WTC11 (cell line): Measurements from ENCODE around the gene ITGB4. TPM values are rescaled to one million over a fixed set of nuclear protein-coding genes. Genes with fewer than 3 reads are reported as not detected.

ENCODE experiments used
- ATAC-seq: fragments of 200-7000 bp; cut with Tn5 transposase; 2 replicates; pipeline ENCODE4 v1.10.0; 2021; ENCODE audit warnings: mild to moderate bottlenecking, moderate library complexity
- CTCF ChIA-PET: fragments of 300-600 bp; sonication (Branson Sonifier 250); formaldehyde crosslinking; loops from one replicate; lab custom pipeline; 2021; ENCODE audit warnings: antibody characterized with exemption; lab: Charles Lee
- POLR2A ChIA-PET: fragments of 350-600 bp; sonication (Branson Sonifier 250); formaldehyde crosslinking; loops from one replicate; lab custom pipeline; 2021; ENCODE audit warnings: antibody characterized with exemption; lab: Charles Lee
- DNase-seq: peaks from one replicate; pipeline ENCODE4 v3.0.0; 2021; ENCODE audit warnings: low spot score
- H3K27ac Mint-ChIP-seq: 2 replicates; pipeline ENCODE4 v1.8.0; 2021; ENCODE audit warnings: mixed read lengths
- H3K27me3 Mint-ChIP-seq: 2 replicates; pipeline ENCODE4 v1.8.0; 2021; ENCODE audit warnings: low read depth, mild to moderate bottlenecking, moderate library complexity, mixed read lengths
- H3K36me3 Mint-ChIP-seq: 2 replicates; pipeline ENCODE4 v1.8.0; 2021; ENCODE audit warnings: mixed read lengths
- H3K4me1 Mint-ChIP-seq: 2 replicates; pipeline ENCODE4 v1.8.0; 2022; ENCODE audit warnings: mixed read lengths
- H3K4me3 Mint-ChIP-seq: 2 replicates; pipeline ENCODE4 v1.8.0; 2021; ENCODE audit warnings: mild to moderate bottlenecking, moderate library complexity, mixed read lengths
- H3K9me3 Mint-ChIP-seq: 2 replicates; pipeline ENCODE4 v1.8.0; 2021; ENCODE audit warnings: mixed read lengths
- ATF2 ChIP-seq: sonication (generic); formaldehyde crosslinking; IDR thresholded peaks from 2 replicates; pipeline ENCODE4 v1.8.1; 2022; ENCODE audit warnings: low read depth, missing genetic modification reagents, borderline replicate concordance
- FOXP1 ChIP-seq: sonication (generic); formaldehyde crosslinking; IDR thresholded peaks from 2 replicates; pipeline ENCODE4 v1.8.0; 2022; ENCODE audit warnings: missing genetic modification reagents, mild to moderate bottlenecking, moderate library complexity, borderline replicate concordance
- GRHL2 ChIP-seq: fragments of 250-450 bp; sonication (Bioruptor Pico); IDR thresholded peaks from 2 replicates; pipeline ENCODE4 v1.8.0; 2022; ENCODE audit warnings: mild to moderate bottlenecking, moderate library complexity; ENCODE audit not compliant: insufficient replicate concordance, severe bottlenecking
- JAZF1 ChIP-seq: fragments of 250-450 bp; sonication (Bioruptor Pico); IDR thresholded peaks from 2 replicates; pipeline ENCODE4 v1.9.0; 2021; ENCODE audit warnings: moderate library complexity, mild to moderate bottlenecking, inconsistent platforms
- MXD4 ChIP-seq: fragments of 250-450 bp; sonication (Bioruptor Pico); IDR thresholded peaks from 2 replicates; pipeline ENCODE4 v1.8.0; 2021; ENCODE audit warnings: mild to moderate bottlenecking, moderate library complexity, borderline replicate concordance
- NFATC4 ChIP-seq: fragments of 250-450 bp; sonication (Bioruptor Pico); IDR thresholded peaks from 2 replicates; pipeline ENCODE4 v1.9.0; 2021; ENCODE audit warnings: mild to moderate bottlenecking
- NFE2L1 ChIP-seq: sonication (generic); formaldehyde crosslinking; IDR thresholded peaks from 2 replicates; pipeline ENCODE4 v1.8.1; 2023; ENCODE audit warnings: missing genetic modification reagents
- NR1H2 ChIP-seq: sonication (generic); formaldehyde crosslinking; IDR thresholded peaks from 2 replicates; pipeline ENCODE4 v1.9.0; 2021; ENCODE audit warnings: mild to moderate bottlenecking, moderate library complexity, missing genetic modification reagents
- PRRX2 ChIP-seq: fragments of 250-450 bp; sonication (Bioruptor Pico); IDR thresholded peaks from 2 replicates; pipeline ENCODE4 v1.8.0; 2021; ENCODE audit warnings: mild to moderate bottlenecking
- STAT6 ChIP-seq: sonication (generic); formaldehyde crosslinking; conservative IDR thresholded peaks from 2 replicates; pipeline ENCODE4 v1.8.1; 2023; ENCODE audit warnings: mild to moderate bottlenecking, low read depth, missing genetic modification reagents, moderate library complexity
- total RNA-seq: library from RNA; stranded (reverse); gene quantifications from 3 replicates; pipeline ENCODE4 v1.2.3, GENCODE V29; 2021
- TF ChIP-seq, protein P1 (sequence below): sonication (generic); formaldehyde crosslinking; IDR thresholded peaks from 2 replicates; pipeline ENCODE4 v1.8.0; 2023; ENCODE audit warnings: missing genetic modification reagents, mild to moderate bottlenecking, borderline replicate concordance
- TF ChIP-seq, protein P2 (sequence below): sonication (generic); formaldehyde crosslinking; IDR thresholded peaks from 2 replicates; pipeline ENCODE4 v1.8.1; 2022; ENCODE audit warnings: mild to moderate bottlenecking, missing genetic modification reagents, moderate library complexity, borderline replicate concordance
- TF ChIP-seq, protein P3 (sequence below): sonication (generic); formaldehyde crosslinking; IDR thresholded peaks from 2 replicates; pipeline ENCODE4 v1.8.1; 2023; ENCODE audit warnings: mild to moderate bottlenecking, missing genetic modification reagents
- TF ChIP-seq, protein P4 (sequence below): sonication (generic); formaldehyde crosslinking; conservative IDR thresholded peaks from 2 replicates; pipeline ENCODE4 v1.8.1; 2022; ENCODE audit warnings: mild to moderate bottlenecking, missing genetic modification reagents

ITGB4 gene
- total RNA-seq, 1 experiment from 2014 or later: 9.5 TPM

DNA sequence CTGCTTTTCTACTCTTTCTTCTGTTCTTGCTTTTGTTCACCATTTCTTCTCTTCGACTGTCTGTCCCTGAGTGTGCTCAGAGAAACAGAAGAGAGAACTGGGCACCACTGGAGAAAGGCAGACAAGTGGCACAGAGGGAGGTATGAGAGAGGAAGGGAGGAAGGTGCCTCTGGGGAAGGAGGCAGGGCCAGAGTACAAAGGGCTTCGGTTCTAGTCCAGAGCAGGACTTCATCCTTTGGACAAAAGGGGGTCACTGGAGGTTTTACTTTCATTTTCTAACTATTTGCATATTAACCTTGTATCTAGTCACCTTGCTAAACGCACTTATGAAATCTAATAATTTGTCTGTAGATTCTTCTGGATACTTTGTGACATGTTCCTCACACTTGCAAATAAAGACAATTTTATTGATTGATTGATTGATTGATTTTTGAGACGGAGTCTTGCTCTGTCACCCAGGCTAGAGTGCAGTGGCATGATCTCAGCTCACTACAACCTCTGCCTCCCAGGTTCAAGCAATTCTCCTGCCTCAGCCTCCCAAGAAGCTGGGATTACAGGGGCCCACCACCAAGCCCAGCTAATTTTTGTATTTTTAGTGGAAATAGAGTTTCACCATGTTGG, 13.5 kb downstream of the ITGB4 start:
- CTCF ChIA-PET: interaction anchor here (0.9 to 13.2 kb wide), 3 partner anchors 14 to 133 kb away, joined by 3 to 105 read pairs (median 3); partner anchors contain the start of gene ITGB4

More for the DNA sequence above, 13.5 kb downstream of the ITGB4 start:
- H3K9me3 Mint-ChIP-seq: no peaks in the 10 kb centered on the region
- no peaks in the 10 kb centered on the region for H3K4me1 Mint-ChIP-seq
- POLR2A ChIA-PET: no interaction called here
- H3K27me3 Mint-ChIP-seq: no peaks in the 10 kb centered on the region
- H3K36me3 Mint-ChIP-seq: no peaks in the 10 kb centered on the region
- H3K27ac Mint-ChIP-seq: no peak overlapping the region; the same call in 1 of the 2 replicates
- no peak for TF ChIP-seq GRHL2
- TF ChIP-seq, protein P1, sequence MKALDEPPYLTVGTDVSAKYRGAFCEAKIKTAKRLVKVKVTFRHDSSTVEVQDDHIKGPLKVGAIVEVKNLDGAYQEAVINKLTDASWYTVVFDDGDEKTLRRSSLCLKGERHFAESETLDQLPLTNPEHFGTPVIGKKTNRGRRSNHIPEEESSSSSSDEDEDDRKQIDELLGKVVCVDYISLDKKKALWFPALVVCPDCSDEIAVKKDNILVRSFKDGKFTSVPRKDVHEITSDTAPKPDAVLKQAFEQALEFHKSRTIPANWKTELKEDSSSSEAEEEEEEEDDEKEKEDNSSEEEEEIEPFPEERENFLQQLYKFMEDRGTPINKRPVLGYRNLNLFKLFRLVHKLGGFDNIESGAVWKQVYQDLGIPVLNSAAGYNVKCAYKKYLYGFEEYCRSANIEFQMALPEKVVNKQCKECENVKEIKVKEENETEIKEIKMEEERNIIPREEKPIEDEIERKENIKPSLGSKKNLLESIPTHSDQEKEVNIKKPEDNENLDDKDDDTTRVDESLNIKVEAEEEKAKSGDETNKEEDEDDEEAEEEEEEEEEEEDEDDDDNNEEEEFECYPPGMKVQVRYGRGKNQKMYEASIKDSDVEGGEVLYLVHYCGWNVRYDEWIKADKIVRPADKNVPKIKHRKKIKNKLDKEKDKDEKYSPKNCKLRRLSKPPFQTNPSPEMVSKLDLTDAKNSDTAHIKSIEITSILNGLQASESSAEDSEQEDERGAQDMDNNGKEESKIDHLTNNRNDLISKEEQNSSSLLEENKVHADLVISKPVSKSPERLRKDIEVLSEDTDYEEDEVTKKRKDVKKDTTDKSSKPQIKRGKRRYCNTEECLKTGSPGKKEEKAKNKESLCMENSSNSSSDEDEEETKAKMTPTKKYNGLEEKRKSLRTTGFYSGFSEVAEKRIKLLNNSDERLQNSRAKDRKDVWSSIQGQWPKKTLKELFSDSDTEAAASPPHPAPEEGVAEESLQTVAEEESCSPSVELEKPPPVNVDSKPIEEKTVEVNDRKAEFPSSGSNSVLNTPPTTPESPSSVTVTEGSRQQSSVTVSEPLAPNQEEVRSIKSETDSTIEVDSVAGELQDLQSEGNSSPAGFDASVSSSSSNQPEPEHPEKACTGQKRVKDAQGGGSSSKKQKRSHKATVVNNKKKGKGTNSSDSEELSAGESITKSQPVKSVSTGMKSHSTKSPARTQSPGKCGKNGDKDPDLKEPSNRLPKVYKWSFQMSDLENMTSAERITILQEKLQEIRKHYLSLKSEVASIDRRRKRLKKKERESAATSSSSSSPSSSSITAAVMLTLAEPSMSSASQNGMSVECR (CRISPR knock-in tag): no peak
- TF ChIP-seq NFE2L1: no peak
- TF ChIP-seq ATF2: no peak
- TF ChIP-seq NR1H2 (CRISPR knock-in tag): no peak
- TF ChIP-seq STAT6 (CRISPR knock-in tag): no peak
- TF ChIP-seq JAZF1: no peak
- TF ChIP-seq PRRX2 (CRISPR knock-in tag): no peak
- TF ChIP-seq, protein P2, sequence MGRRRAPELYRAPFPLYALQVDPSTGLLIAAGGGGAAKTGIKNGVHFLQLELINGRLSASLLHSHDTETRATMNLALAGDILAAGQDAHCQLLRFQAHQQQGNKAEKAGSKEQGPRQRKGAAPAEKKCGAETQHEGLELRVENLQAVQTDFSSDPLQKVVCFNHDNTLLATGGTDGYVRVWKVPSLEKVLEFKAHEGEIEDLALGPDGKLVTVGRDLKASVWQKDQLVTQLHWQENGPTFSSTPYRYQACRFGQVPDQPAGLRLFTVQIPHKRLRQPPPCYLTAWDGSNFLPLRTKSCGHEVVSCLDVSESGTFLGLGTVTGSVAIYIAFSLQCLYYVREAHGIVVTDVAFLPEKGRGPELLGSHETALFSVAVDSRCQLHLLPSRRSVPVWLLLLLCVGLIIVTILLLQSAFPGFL: no peak
- no peak for TF ChIP-seq NFATC4 (CRISPR knock-in tag)
- TF ChIP-seq, protein P3, sequence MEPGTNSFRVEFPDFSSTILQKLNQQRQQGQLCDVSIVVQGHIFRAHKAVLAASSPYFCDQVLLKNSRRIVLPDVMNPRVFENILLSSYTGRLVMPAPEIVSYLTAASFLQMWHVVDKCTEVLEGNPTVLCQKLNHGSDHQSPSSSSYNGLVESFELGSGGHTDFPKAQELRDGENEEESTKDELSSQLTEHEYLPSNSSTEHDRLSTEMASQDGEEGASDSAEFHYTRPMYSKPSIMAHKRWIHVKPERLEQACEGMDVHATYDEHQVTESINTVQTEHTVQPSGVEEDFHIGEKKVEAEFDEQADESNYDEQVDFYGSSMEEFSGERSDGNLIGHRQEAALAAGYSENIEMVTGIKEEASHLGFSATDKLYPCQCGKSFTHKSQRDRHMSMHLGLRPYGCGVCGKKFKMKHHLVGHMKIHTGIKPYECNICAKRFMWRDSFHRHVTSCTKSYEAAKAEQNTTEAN (CRISPR knock-in tag): no peak
- no peak for TF ChIP-seq MXD4
- TF ChIP-seq FOXP1: no peak
- TF ChIP-seq, protein P4, sequence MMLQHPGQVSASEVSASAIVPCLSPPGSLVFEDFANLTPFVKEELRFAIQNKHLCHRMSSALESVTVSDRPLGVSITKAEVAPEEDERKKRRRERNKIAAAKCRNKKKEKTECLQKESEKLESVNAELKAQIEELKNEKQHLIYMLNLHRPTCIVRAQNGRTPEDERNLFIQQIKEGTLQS (CRISPR knock-in tag): no peak
- ATAC-seq (no peak), DNase-seq (no peak)
- no peak overlapping the region for H3K4me3 Mint-ChIP-seq
